Measurements from ENCODE around the gene ANP32E.
"Not testable (repeated sequence)": the region's sequence is repeated elsewhere in the genome, so short reads cannot be mapped to it uniquely, and the experiment has no call there.

Gene ANP32E

GRCh38 chr1:150221552-150221951 lies 14.4 kb downstream of the ANP32E start:
- TF ChIP-seq CTCF (IDR thresholded peaks at IDR 0.05; ENCODE audit: extremely low read depth, missing control alignments): peak; percentile 3
- no peak for DNase-seq (ENCODE audit: low spot score)

- not testable (repeated sequence) for DNase-seq (ENCODE audit: low spot score)
Observed at GRCh38 chr1:150215855-150216254, 20.1 kb downstream of the ANP32E start.

- DNase-seq (ENCODE audit: low spot score): not testable (repeated sequence)
Observed at GRCh38 chr1:150214099-150214756, 21.7 kb downstream of the ANP32E start.

- peak; percentile 91 for DNase-seq (ENCODE audit: low spot score)
- TF ChIP-seq CTCF (IDR thresholded peaks at IDR 0.05; ENCODE audit: extremely low read depth, missing control alignments): no peak
Observed at GRCh38 chr1:150213170-150214098, 22.5 kb downstream of the ANP32E start.

- no peak for TF ChIP-seq CTCF (IDR thresholded peaks at IDR 0.05; ENCODE audit: extremely low read depth, missing control alignments)
- DNase-seq (ENCODE audit: low spot score): no peak
Observed at GRCh38 chr1:150212070-150212469, 23.8 kb downstream of the ANP32E start.

GRCh38 chr1:150210706-150211105 lies 25.2 kb downstream of the ANP32E start:
- TF ChIP-seq CTCF (IDR thresholded peaks at IDR 0.05; ENCODE audit: extremely low read depth, missing control alignments): no peak

GRCh38 chr1:150210091-150210490 lies 25.8 kb downstream of the ANP32E start:
- no peak for TF ChIP-seq CTCF (IDR thresholded peaks at IDR 0.05; ENCODE audit: extremely low read depth, missing control alignments)
- no peak for DNase-seq (ENCODE audit: low spot score)

More at GRCh38 chr1:150210706-150211105, 25.2 kb downstream of the ANP32E start:
- no peak for DNase-seq (ENCODE audit: low spot score)

GRCh38 chr1:150208460-150208859 lies 27.5 kb downstream of the ANP32E start:
- not testable (repeated sequence) for DNase-seq (ENCODE audit: low spot score)

All from GM20000 (cell line).